SU-DHL-6 (cell line): ENCODE data around the gene POTEB3.
"Not testable (repeated sequence)": the region's sequence is repeated elsewhere in the genome, so short reads cannot be mapped to it uniquely, and the experiment has no call there.

Experiments
- EZH2phosphoT487 ChIP-seq: fragments of 200-600 bp; sonication (generic), shearing (Covaris generic); conservative IDR thresholded peaks from 2 replicates; pipeline ENCODE4 v1.6.1; 2018; ENCODE audit warnings: mild to moderate bottlenecking, antibody characterized with exemption, low read length, moderate library complexity, mixed read lengths
- TF ChIP-seq, protein P1 (sequence below): fragments of 200-600 bp; sonication (generic); IDR thresholded peaks from one replicate; pipeline ENCODE4 v1.5.1; 2017; ENCODE audit warnings: antibody characterized with exemption, mild to moderate bottlenecking, low read length, moderate library complexity; ENCODE audit not compliant: insufficient read depth, poor library complexity, severe bottlenecking

DNA sequence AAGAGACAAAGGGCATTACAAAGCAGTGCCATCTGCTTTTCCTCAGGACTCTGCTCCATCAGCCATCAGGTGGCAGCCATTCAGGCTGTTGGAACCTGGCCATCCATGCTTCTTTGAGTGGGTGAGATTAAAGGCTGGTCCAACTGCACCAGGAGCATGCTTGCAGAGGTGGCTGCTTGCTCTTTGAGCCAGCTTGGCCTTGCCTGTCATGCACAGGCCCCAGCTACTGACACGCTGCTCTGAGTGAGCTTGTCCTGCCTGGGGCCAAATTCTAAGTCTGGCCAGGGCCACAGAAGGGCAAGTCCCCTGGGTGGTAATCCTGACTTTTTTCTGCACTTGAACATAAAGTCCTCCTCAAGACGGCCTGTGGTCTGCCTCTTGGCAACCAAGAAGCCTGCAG is 43.1 kb downstream of the POTEB3 start:
- TF ChIP-seq, protein P1, sequence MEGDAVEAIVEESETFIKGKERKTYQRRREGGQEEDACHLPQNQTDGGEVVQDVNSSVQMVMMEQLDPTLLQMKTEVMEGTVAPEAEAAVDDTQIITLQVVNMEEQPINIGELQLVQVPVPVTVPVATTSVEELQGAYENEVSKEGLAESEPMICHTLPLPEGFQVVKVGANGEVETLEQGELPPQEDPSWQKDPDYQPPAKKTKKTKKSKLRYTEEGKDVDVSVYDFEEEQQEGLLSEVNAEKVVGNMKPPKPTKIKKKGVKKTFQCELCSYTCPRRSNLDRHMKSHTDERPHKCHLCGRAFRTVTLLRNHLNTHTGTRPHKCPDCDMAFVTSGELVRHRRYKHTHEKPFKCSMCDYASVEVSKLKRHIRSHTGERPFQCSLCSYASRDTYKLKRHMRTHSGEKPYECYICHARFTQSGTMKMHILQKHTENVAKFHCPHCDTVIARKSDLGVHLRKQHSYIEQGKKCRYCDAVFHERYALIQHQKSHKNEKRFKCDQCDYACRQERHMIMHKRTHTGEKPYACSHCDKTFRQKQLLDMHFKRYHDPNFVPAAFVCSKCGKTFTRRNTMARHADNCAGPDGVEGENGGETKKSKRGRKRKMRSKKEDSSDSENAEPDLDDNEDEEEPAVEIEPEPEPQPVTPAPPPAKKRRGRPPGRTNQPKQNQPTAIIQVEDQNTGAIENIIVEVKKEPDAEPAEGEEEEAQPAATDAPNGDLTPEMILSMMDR: not testable (repeated sequence)
- TF ChIP-seq EZH2phosphoT487: not testable (repeated sequence)
